Activated T-helper 1 cell treated with anti-CD3 and anti-CD28 coated beads, Interleukin-12 subunit alpha, Interleukin-12 subunit beta, Interleukin-2, Interleukin-4 antibody, amounts not matched to agents 30 ng/mL and 10 ng/mL and 1 ng/mL, durations not matched to agents 14 hours and 24 hours and 36 hours (primary cell): ENCODE measurements around the gene ZP1. TPM values are rescaled to one million over a fixed set of nuclear protein-coding genes. Genes with fewer than 3 reads are reported as not detected.
A peak's percentile ranks its signal among the peaks of the same experiment; 100 is the strongest.

Source experiments
- DNase-seq: peaks from one replicate; pipeline ENCODE4 v3.0.0; 2021; ENCODE audit warnings: low spot score
- H3K27ac Mint-ChIP-seq: one replicate; pipeline ENCODE4 v1.8.0; 2021; ENCODE audit warnings: mild to moderate bottlenecking, mixed read lengths
- H3K27me3 Mint-ChIP-seq: one replicate; pipeline ENCODE4 v1.8.0; 2022; ENCODE audit warnings: mild to moderate bottlenecking, moderate library complexity, mixed read lengths; ENCODE audit not compliant: insufficient read depth
- H3K36me3 Mint-ChIP-seq: one replicate; pipeline ENCODE4 v1.8.0; 2021; ENCODE audit warnings: low read depth, mixed read lengths
- H3K4me1 Mint-ChIP-seq: one replicate; pipeline ENCODE4 v1.8.0; 2021; ENCODE audit warnings: low read depth, mixed read lengths
- H3K4me3 Mint-ChIP-seq: one replicate; pipeline ENCODE4 v1.8.0; 2021; ENCODE audit warnings: mild to moderate bottlenecking, moderate library complexity, mixed read lengths
- H3K9me3 Mint-ChIP-seq: one replicate; pipeline ENCODE4 v1.8.0; 2021; ENCODE audit warnings: mixed read lengths
- intact Hi-C: fragments of 100-400 bp; cut with micrococcal nuclease; formaldehyde crosslinking; loops from one replicate; pipeline ENCODE4 v1.15.1; 2024
- total RNA-seq: library from RNA; stranded (reverse); gene quantifications from 2 replicates; pipeline ENCODE4 v1.2.3, GENCODE V29; 2022

The ZP1 gene
- total RNA-seq, 1 donor from 2014 or later, result not detected

DNA sequence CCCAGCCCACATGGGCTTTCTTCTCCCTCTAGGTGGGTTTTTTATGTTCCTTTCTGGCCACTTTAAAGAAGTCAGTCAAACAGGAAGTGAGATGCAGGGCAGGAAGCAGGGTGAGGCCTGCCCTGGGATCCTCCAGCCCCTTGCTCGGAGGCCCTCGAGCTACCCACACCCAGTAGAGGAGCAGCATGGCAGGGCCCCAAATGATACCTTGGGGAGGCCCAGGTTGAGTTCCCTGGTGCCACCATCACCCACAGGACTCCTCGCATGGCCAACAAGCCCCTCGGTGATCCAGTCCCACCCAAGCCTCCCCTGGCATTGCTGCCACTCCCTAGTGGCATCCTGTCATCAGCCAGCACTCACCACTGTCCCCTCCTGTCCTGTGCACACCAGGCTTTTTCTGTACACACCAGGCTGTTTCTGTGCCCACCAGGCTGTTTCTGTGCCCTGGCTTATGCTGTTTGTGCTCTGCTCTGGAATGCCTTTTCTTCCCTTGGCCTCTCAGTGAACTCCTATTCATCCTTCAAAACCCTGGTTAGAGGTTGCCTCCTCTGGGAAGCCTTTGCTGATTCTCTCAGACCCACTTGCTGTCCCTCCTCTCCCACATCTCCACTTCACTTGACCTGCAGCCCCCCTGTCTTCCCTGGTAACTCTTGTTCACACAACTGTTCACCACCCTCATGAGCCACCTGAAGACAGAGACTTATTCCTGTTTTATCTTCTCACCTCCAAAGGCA is 8.4 kb upstream of the ZP1 start:
- Mint-ChIP-seq H3K9me3 (no peaks in the 10 kb centered on the region), H3K27ac (peak overlapping the region; percentile 10), H3K36me3 (no peaks in the 10 kb centered on the region), H3K27me3 (peaks cover 3% of the 10 kb centered on the region), H3K4me3 (no peak overlapping the region), H3K4me1 (peaks cover 13% of the 10 kb centered on the region)
- intact Hi-C loops, result no loop called here
- no peak for DNase-seq

DNA sequence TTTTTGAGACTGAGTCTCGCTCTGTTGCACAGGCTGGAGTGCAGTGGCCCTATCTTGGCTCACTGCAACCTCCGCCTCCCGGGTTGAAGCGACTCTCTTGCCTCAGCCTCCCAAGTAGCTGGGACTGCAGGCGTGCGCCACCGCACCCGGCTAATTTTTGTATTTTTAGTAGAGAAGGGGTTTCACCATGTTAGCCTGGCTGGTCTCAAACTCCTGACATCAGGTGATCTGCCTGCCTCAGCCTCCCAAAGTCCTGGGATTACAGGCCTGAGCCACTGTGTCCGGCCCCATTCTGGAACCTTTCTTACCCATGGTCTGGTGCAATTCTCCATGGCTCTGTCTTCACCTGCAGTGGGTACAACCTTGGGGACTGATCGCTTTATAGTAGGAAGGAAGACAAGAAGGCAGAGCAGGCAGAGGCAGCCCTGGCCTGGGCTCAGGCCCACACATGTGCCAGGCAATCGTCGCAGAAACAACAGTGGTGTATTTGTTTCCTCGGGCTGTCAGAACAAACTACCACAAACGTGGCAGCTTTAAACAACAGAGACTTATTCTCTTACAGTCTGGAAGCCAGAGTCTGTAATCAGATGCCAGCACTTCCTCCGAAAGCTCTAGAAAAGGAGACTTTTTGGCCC is 7.6 kb upstream of the ZP1 start:
- H3K27ac Mint-ChIP-seq, result no peak overlapping the region
- peaks cover 8% of the 10 kb centered on the region for H3K27me3 Mint-ChIP-seq
- intact Hi-C loops, result no loop called here
- H3K4me1 Mint-ChIP-seq, result peaks cover 13% of the 10 kb centered on the region
- no peaks in the 10 kb centered on the region for H3K9me3 Mint-ChIP-seq
- no peak overlapping the region for H3K4me3 Mint-ChIP-seq
- no peaks in the 10 kb centered on the region for H3K36me3 Mint-ChIP-seq
- DNase-seq, result no peak

DNA sequence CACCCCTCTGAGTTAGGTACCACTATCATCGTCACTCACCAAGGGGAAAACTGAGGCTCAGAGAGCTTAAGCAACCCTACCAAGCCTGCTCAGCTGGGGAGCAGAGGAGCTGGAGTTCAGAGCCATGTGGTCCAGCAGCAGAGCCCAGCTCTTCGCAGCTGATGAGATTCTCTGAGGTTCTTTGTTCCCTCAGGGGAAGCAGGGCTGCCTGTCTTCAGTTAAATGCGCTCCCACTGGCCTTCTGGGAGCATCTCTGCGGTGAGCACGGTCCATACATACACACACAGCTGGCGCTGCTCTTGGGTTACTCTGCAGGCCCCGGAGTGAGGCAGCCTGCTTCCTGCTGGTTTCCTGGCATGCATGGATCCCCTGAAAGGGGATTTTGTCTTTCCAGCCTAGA is 6.4 kb upstream of the ZP1 start:
- H3K9me3 Mint-ChIP-seq, result no peaks in the 10 kb centered on the region

GRCh38 chr11:60862171-60862570 is 5.2 kb upstream of the ZP1 start:
- H3K4me3 Mint-ChIP-seq, result no peak overlapping the region
- H3K36me3 Mint-ChIP-seq, result no peaks in the 10 kb centered on the region
- no peak for DNase-seq
- peaks cover 13% of the 10 kb centered on the region for H3K4me1 Mint-ChIP-seq
- H3K27me3 Mint-ChIP-seq, result peaks cover 8% of the 10 kb centered on the region
- H3K27ac Mint-ChIP-seq, result no peak overlapping the region
- intact Hi-C loops, result no loop called here
- no peaks in the 10 kb centered on the region for H3K9me3 Mint-ChIP-seq

More for the DNA sequence above, 6.4 kb upstream of the ZP1 start:
- H3K4me3 Mint-ChIP-seq, result no peak overlapping the region
- DNase-seq, result no peak
- no peaks in the 10 kb centered on the region for H3K36me3 Mint-ChIP-seq
- intact Hi-C loops, result no loop called here
- no peak overlapping the region for H3K27ac Mint-ChIP-seq
- H3K4me1 Mint-ChIP-seq, result peaks cover 13% of the 10 kb centered on the region
- peaks cover 8% of the 10 kb centered on the region for H3K27me3 Mint-ChIP-seq

GRCh38 chr11:60863550-60864521 is 3.5 kb upstream of the ZP1 start:
- Mint-ChIP-seq H3K4me1 (peaks cover 4% of the 10 kb centered on the region), H3K4me3 (no peak overlapping the region), H3K9me3 (no peaks in the 10 kb centered on the region), H3K27ac (no peak overlapping the region), H3K36me3 (no peaks in the 10 kb centered on the region), H3K27me3 (peaks cover 8% of the 10 kb centered on the region)
- intact Hi-C loops, result no loop called here
- DNase-seq, result no peak

- intact Hi-C loops, result no loop called here
- H3K27ac Mint-ChIP-seq, result no peak overlapping the region
- no peak for DNase-seq
- H3K4me3 Mint-ChIP-seq, result no peak overlapping the region
- peaks cover 8% of the 10 kb centered on the region for H3K27me3 Mint-ChIP-seq
- H3K9me3 Mint-ChIP-seq, result no peaks in the 10 kb centered on the region
- no peaks in the 10 kb centered on the region for H3K4me1 Mint-ChIP-seq
- no peaks in the 10 kb centered on the region for H3K36me3 Mint-ChIP-seq
These were observed 2.4 kb upstream of the ZP1 start for GRCh38 chr11:60864856-60865513.

GRCh38 chr11:60867871-60868681 is 734 bp downstream of the ZP1 start:
- no peak overlapping the region for H3K4me3 Mint-ChIP-seq
- peaks cover 8% of the 10 kb centered on the region for H3K27me3 Mint-ChIP-seq
- H3K9me3 Mint-ChIP-seq, result no peaks in the 10 kb centered on the region
- DNase-seq, result no peak
- H3K27ac Mint-ChIP-seq, result no peak overlapping the region
- intact Hi-C loops, result no loop called here
- H3K36me3 Mint-ChIP-seq, result no peaks in the 10 kb centered on the region
- peaks cover 3% of the 10 kb centered on the region for H3K4me1 Mint-ChIP-seq

DNA sequence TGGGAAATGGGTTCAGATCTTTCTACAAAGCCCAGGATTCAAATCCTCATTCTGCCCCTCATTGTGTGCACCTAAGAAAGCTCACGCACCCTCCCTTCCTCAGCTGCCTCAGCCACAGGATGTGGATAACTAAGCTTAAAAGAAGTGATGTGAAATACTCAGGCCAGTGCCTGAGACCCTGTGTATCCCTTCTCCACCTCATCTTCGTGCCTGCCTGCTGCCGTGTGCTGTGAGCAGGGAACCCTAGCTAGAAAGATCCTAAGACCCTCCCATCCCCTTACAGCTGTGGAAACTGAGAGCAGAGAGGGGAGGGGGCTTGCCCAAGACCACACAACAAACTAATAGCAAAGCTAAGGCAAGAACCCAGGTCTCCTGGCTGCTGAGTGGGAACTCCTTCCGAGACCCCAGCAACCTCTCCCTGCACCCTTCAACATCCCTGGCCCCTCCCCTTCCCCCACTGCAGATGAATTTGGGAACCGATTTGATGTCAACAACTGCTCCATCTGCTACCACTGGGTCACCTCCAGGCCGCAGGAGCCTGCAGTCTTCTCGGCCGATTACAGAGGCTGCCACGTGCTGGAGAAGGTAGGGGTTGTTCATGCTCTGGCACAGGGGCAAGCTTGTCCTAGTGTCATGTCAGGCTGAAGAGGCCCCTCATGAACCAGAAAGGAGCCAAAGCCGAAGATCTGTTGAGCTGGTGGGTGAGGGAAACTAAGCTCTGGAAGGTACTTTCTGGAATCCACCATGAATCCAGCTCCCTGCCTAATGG is 1.5 kb downstream of the ZP1 start:
- peaks cover 5% of the 10 kb centered on the region for H3K27me3 Mint-ChIP-seq
- H3K4me3 Mint-ChIP-seq, result no peak overlapping the region
- intact Hi-C loops, result no loop called here
- H3K9me3 Mint-ChIP-seq, result no peaks in the 10 kb centered on the region
- H3K27ac Mint-ChIP-seq, result no peak overlapping the region
- H3K4me1 Mint-ChIP-seq, result peaks cover 4% of the 10 kb centered on the region
- no peaks in the 10 kb centered on the region for H3K36me3 Mint-ChIP-seq
- DNase-seq, result no peak

GRCh38 chr11:60869451-60869825 is 2.1 kb downstream of the ZP1 start:
- Mint-ChIP-seq H3K27ac (no peak overlapping the region), H3K4me3 (no peak overlapping the region), H3K27me3 (no peaks in the 10 kb centered on the region), H3K4me1 (peaks cover 4% of the 10 kb centered on the region), H3K36me3 (no peaks in the 10 kb centered on the region), H3K9me3 (no peaks in the 10 kb centered on the region)
- no peak for DNase-seq
- intact Hi-C loops, result no loop called here

DNA sequence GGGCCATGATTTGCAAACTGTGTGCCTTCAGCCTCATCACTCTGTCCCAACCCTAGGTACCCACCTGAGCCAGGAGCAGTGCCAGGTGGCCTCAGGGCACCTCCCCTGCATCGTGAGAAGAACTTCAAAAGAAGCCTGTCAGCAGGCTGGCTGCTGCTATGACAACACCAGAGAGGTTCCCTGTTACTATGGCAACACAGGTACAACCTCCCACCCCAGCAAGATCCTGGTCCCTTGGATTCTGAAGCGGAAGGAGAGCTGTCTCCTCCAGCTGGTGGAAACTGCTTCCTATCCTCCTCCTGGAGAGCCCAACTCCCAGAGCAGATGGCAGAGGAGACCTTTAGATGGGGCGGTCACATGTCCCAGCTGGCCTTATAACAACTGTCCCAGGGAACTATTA is 2.9 kb downstream of the ZP1 start:
- DNase-seq, result no peak
- no peak overlapping the region for H3K27ac Mint-ChIP-seq
- H3K36me3 Mint-ChIP-seq, result no peaks in the 10 kb centered on the region
- H3K4me1 Mint-ChIP-seq, result peaks cover 4% of the 10 kb centered on the region
- intact Hi-C loops, result no loop called here
- H3K27me3 Mint-ChIP-seq, result no peaks in the 10 kb centered on the region
- no peak overlapping the region for H3K4me3 Mint-ChIP-seq
- H3K9me3 Mint-ChIP-seq, result no peaks in the 10 kb centered on the region

DNA sequence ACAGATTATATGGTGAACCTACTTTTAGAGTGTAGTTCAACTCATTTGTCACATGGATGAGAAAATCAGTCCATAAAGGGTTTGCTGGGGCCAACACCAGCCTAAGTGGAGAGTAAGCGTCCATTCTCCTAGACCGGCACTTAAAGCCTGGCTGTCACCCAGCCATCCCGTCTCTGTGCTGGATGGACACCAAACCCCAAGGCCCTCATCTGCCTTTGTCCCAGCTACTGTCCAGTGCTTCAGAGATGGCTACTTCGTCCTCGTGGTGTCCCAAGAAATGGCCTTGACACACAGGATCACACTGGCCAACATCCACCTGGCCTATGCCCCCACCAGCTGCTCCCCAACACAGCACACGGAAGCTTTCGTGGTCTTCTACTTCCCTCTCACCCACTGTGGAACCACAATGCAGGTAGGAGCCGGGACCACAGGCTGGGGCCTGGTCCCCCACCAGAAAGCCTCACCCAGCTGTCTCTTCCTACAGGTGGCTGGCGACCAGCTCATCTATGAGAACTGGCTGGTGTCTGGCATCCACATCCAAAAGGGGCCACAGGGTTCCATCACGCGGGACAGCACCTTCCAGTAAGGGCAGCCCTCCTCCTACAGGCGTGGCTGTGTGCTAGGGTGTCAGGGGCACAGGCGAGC is 3.5 kb downstream of the ZP1 start:
- Mint-ChIP-seq H3K9me3 (no peaks in the 10 kb centered on the region), H3K4me1 (peaks cover 4% of the 10 kb centered on the region), H3K4me3 (no peak overlapping the region), H3K27ac (no peak overlapping the region), H3K36me3 (no peaks in the 10 kb centered on the region), H3K27me3 (no peaks in the 10 kb centered on the region)
- intact Hi-C loops, result no loop called here
- DNase-seq, result no peak
